Activated CD8-positive, alpha-beta memory T cell treated with anti-CD3 and anti-CD28 coated beads for 48 hours (primary cell): ENCODE data around the gene KLRG1.

Source experiments
- DNase-seq, 3 experiments: peaks; one replicate each; pipeline ENCODE4 v3.0.0-alpha.2; 2020; ENCODE audit warnings: low read depth in 2 of 3, low spot score in 2 of 3

Gene KLRG1

GRCh38 chr12:8985213-8985754, 4.1 kb upstream of the KLRG1 start:
- no peak for DNase-seq

- DNase-seq, result no peak
Measured at GRCh38 chr12:8987163-8987562, 2.2 kb upstream of the KLRG1 start.

GRCh38 chr12:8987685-8988084, 1.7 kb upstream of the KLRG1 start:
- no peak for DNase-seq

- DNase-seq, result no peak
Measured at GRCh38 chr12:8991371-8992345, 2.3 kb downstream of the KLRG1 start.

- no peak for DNase-seq
Measured at GRCh38 chr12:8993827-8994226, 4.5 kb downstream of the KLRG1 start.

- no peak for DNase-seq
Measured at GRCh38 chr12:8995021-8995775, 5.9 kb downstream of the KLRG1 start.

- no peak for DNase-seq
Measured at GRCh38 chr12:8996682-8997405, 7.5 kb downstream of the KLRG1 start.

- no peak for DNase-seq
Measured at GRCh38 chr12:9001233-9001632, 11.9 kb downstream of the KLRG1 start.

GRCh38 chr12:9002335-9002734, 13.0 kb downstream of the KLRG1 start:
- no peak for DNase-seq

- DNase-seq, result no peak
Measured at GRCh38 chr12:9022592-9022991, 33.2 kb downstream of the KLRG1 start.

- DNase-seq, result no peak
Measured at GRCh38 chr12:9024512-9024911, 35.2 kb downstream of the KLRG1 start.

- DNase-seq, result peak; percentile 54 to 77 (median 62)
Measured at GRCh38 chr12:9027161-9028059, 38.1 kb downstream of the KLRG1 start.

GRCh38 chr12:9030776-9031175, 41.4 kb downstream of the KLRG1 start:
- no peak for DNase-seq

- no peak for DNase-seq
Measured at GRCh38 chr12:9032202-9032964, 43.0 kb downstream of the KLRG1 start.

GRCh38 chr12:9033265-9033887, 44.0 kb downstream of the KLRG1 start:
- DNase-seq, result no peak

GRCh38 chr12:9034095-9034494, 44.7 kb downstream of the KLRG1 start:
- no peak for DNase-seq

- DNase-seq, result no peak
Measured at GRCh38 chr12:9036227-9036626, 46.9 kb downstream of the KLRG1 start.

- DNase-seq, result no peak
Measured at GRCh38 chr12:9037431-9037830, 48.1 kb downstream of the KLRG1 start.

GRCh38 chr12:9039397-9039977, 50.1 kb downstream of the KLRG1 start:
- no peak for DNase-seq
